Activated naive CD8-positive, alpha-beta T cell (primary cell): Measurements from ENCODE around the gene ARHGAP21.
"Not testable (repeated sequence)": the region's sequence is repeated elsewhere in the genome, so short reads cannot be mapped to it uniquely, and the experiment has no call there.

Experiments used
- H3K27ac Mint-ChIP-seq: one replicate; pipeline ENCODE4 v1.8.0; 2021; ENCODE audit warnings: mixed read lengths
- H3K27me3 Mint-ChIP-seq: one replicate; pipeline ENCODE4 v1.8.0; 2021; ENCODE audit warnings: mixed read lengths
- H3K36me3 Mint-ChIP-seq: one replicate; pipeline ENCODE4 v1.8.0; 2021; ENCODE audit warnings: mixed read lengths
- H3K4me1 Mint-ChIP-seq: one replicate; pipeline ENCODE4 v1.8.0; 2021; ENCODE audit warnings: low read depth, mixed read lengths
- H3K4me3 Mint-ChIP-seq: one replicate; pipeline ENCODE4 v1.8.0; 2021; ENCODE audit warnings: mild to moderate bottlenecking, mixed read lengths
- H3K9me3 Mint-ChIP-seq: one replicate; pipeline ENCODE4 v1.8.0; 2021; ENCODE audit warnings: low read depth, mixed read lengths

The ARHGAP21 gene

DNA sequence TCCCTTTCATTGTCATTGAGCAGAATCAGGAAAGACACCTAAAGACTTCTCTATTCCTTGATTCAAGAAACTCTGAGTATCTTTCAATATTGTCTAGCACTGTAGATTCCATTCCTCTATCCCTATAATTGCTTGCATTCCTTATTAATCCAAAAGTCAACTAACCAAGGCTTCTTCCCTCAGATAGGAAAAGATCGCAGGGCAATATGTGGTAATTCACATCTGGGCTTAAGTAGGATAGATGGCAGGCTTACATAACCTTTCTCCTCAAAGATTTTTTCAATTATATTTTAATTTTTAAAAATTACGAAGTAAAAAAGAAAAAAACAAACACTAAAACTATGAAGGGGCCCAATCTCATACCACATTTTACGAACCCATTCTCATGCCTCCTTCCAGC lies 7.1 kb upstream of the ARHGAP21 start:
- H3K4me1 Mint-ChIP-seq = no peaks in the 10 kb centered on the region
- H3K4me3 Mint-ChIP-seq = no peak overlapping the region
- H3K36me3 Mint-ChIP-seq = no peaks in the 10 kb centered on the region
- no peaks in the 10 kb centered on the region for H3K9me3 Mint-ChIP-seq
- H3K27ac Mint-ChIP-seq = no peak overlapping the region
- H3K27me3 Mint-ChIP-seq = no peaks in the 10 kb centered on the region

GRCh38 chr10:24727786-24728185 lies 4.1 kb upstream of the ARHGAP21 start:
- Mint-ChIP-seq H3K4me3 (no peak overlapping the region), H3K9me3 (no peaks in the 10 kb centered on the region), H3K27ac (no peak overlapping the region), H3K36me3 (no peaks in the 10 kb centered on the region), H3K4me1 (peaks cover 2% of the 10 kb centered on the region), H3K27me3 (no peaks in the 10 kb centered on the region)

DNA sequence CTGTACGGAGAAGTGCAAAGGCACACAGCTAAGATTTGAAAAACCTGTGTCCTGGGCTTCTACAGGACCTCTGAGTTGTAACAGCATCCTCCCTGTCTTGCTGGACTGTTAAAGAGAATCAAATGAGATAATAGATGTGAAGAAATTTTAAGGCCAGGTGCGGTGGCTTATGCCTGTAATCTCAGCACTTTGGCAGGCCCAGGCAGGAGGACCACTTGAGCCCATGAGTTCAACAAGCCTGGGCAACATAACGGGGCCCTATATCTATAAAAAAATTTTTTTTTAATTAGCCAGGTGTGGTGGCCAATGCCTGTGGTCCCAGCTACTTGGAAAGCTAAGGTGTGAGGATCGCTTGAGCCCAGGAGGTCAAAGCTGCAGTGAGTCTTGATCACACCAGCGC lies 2.9 kb upstream of the ARHGAP21 start:
- Mint-ChIP-seq H3K4me1 (peaks cover 9% of the 10 kb centered on the region), H3K9me3 (no peaks in the 10 kb centered on the region), H3K27ac (no peak overlapping the region), H3K36me3 (no peaks in the 10 kb centered on the region), H3K4me3 (no peak overlapping the region), H3K27me3 (no peaks in the 10 kb centered on the region)

- not testable (repeated sequence) for H3K36me3 Mint-ChIP-seq, H3K4me3 Mint-ChIP-seq, H3K27ac Mint-ChIP-seq, H3K27me3 Mint-ChIP-seq, H3K9me3 Mint-ChIP-seq
- H3K4me1 Mint-ChIP-seq = peaks cover 15% of the 10 kb centered on the region
These were observed 2.3 kb upstream of the ARHGAP21 start for GRCh38 chr10:24726029-24726428.

GRCh38 chr10:24724381-24725228 lies 918 bp upstream of the ARHGAP21 start:
- Mint-ChIP-seq H3K9me3 (no peaks in the 10 kb centered on the region), H3K36me3 (no peaks in the 10 kb centered on the region), H3K4me3 (peak overlapping the region; percentile 91), H3K4me1 (peaks cover 26% of the 10 kb centered on the region), H3K27me3 (no peaks in the 10 kb centered on the region), H3K27ac (peak overlapping the region; percentile 70)

DNA sequence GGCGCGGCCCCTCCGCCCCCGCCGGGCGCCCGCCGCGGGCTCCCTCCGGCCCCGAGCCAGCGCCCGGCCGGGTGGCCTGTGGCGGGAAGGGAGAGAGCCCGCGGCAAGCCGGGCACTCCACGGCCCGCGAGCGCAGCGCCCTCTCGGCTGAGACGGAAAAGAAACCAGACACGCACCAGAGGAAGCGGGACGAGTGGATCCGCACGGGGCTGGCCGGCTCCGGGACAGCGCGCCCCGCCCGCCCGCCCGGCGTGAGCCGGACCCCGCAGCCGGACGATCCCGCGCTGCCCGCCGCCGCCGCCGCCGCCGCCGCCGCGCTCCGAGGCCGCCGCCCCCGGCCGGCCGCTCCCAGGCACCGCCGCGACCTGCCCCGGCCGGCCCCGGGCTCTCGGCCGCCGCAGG lies 300 bp downstream of the ARHGAP21 start:
- no peaks in the 10 kb centered on the region for H3K9me3 Mint-ChIP-seq
- peaks cover 30% of the 10 kb centered on the region for H3K4me1 Mint-ChIP-seq
- no peak overlapping the region for H3K4me3 Mint-ChIP-seq
- no peaks in the 10 kb centered on the region for H3K36me3 Mint-ChIP-seq
- no peak overlapping the region for H3K27ac Mint-ChIP-seq
- H3K27me3 Mint-ChIP-seq = no peaks in the 10 kb centered on the region

- no peaks in the 10 kb centered on the region for H3K9me3 Mint-ChIP-seq
- H3K27ac Mint-ChIP-seq = peak overlapping the region; percentile 83
- peak overlapping the region; percentile 90 for H3K4me3 Mint-ChIP-seq
- no peaks in the 10 kb centered on the region for H3K27me3 Mint-ChIP-seq
- no peaks in the 10 kb centered on the region for H3K36me3 Mint-ChIP-seq
- H3K4me1 Mint-ChIP-seq = peaks cover 30% of the 10 kb centered on the region
These were observed 856 bp downstream of the ARHGAP21 start for GRCh38 chr10:24722676-24723385.

DNA sequence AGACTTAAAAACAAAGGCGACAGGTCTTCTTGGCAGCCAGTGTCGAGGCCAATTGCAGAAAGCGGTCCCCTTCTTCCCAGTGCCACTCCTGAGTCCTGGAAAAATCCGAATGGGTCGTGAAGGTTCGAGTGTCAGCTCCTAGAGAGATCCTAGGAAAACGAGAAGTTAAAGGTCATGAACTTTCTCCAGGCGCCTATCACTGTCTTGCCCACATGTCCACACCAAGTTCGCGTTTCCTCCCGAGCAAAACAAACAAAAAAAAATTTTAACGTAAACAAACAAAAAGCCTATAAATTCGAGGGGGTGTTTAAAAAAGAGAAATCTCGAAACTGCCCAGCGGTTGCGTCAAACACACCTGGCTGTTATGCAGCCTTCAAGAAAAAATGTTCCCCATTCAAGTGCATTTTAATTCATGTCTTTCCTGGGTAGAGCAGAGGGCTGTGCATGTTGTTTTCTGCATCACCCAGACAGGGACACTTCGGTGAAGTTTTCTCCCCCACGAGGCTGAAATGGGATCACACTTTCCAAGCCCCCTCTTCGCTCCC lies 1.5 kb downstream of the ARHGAP21 start:
- Mint-ChIP-seq H3K9me3 (no peaks in the 10 kb centered on the region), H3K27me3 (no peaks in the 10 kb centered on the region), H3K4me1 (peaks cover 30% of the 10 kb centered on the region), H3K4me3 (peak overlapping the region; percentile 87), H3K27ac (peak overlapping the region; percentile 75), H3K36me3 (no peaks in the 10 kb centered on the region)

- Mint-ChIP-seq H3K27ac (peak overlapping the region; percentile 34), H3K27me3 (no peaks in the 10 kb centered on the region), H3K36me3 (no peaks in the 10 kb centered on the region), H3K9me3 (no peaks in the 10 kb centered on the region), H3K4me1 (peaks cover 30% of the 10 kb centered on the region), H3K4me3 (peak overlapping the region; percentile 87)
These were observed 2.2 kb downstream of the ARHGAP21 start for GRCh38 chr10:24721229-24722106.

DNA sequence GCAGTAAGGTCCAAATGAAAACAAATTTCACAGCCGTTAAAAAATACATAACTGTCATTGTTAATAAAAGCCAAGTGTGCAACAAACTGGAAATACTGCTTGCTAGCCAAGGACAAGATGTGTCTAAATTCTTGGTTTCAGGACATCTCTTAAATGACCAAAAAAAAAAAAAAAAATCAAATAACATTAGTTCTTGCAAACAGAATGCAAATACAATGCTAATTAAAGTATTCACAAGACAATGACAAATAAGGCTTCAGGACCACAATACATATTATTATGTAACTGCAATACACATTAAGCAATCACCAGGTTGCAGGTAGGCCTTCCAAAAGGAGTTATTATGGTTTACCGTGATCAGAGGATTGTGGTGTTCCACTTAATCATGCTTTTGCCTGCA lies 3.6 kb downstream of the ARHGAP21 start:
- H3K27me3 Mint-ChIP-seq = no peaks in the 10 kb centered on the region
- no peak overlapping the region for H3K27ac Mint-ChIP-seq
- H3K4me1 Mint-ChIP-seq = peaks cover 28% of the 10 kb centered on the region
- no peaks in the 10 kb centered on the region for H3K9me3 Mint-ChIP-seq
- H3K4me3 Mint-ChIP-seq = peak overlapping the region; percentile 87
- H3K36me3 Mint-ChIP-seq = no peaks in the 10 kb centered on the region

GRCh38 chr10:24718031-24718855 lies 5.4 kb downstream of the ARHGAP21 start:
- Mint-ChIP-seq H3K9me3 (no peaks in the 10 kb centered on the region), H3K4me3 (no peak overlapping the region), H3K27ac (no peak overlapping the region), H3K27me3 (no peaks in the 10 kb centered on the region), H3K36me3 (no peaks in the 10 kb centered on the region), H3K4me1 (peaks cover 28% of the 10 kb centered on the region)

GRCh38 chr10:24716295-24716694 lies 7.4 kb downstream of the ARHGAP21 start:
- Mint-ChIP-seq H3K4me1 (peaks cover 21% of the 10 kb centered on the region), H3K27me3 (no peaks in the 10 kb centered on the region), H3K4me3 (no peak overlapping the region), H3K9me3 (no peaks in the 10 kb centered on the region), H3K36me3 (peaks cover 3% of the 10 kb centered on the region), H3K27ac (no peak overlapping the region)

- Mint-ChIP-seq H3K4me3 (no peak overlapping the region), H3K27ac (no peak overlapping the region), H3K9me3 (no peaks in the 10 kb centered on the region), H3K4me1 (peaks cover 12% of the 10 kb centered on the region), H3K36me3 (peaks cover 5% of the 10 kb centered on the region), H3K27me3 (no peaks in the 10 kb centered on the region)
These were observed 8.4 kb downstream of the ARHGAP21 start for GRCh38 chr10:24715246-24715769.

DNA sequence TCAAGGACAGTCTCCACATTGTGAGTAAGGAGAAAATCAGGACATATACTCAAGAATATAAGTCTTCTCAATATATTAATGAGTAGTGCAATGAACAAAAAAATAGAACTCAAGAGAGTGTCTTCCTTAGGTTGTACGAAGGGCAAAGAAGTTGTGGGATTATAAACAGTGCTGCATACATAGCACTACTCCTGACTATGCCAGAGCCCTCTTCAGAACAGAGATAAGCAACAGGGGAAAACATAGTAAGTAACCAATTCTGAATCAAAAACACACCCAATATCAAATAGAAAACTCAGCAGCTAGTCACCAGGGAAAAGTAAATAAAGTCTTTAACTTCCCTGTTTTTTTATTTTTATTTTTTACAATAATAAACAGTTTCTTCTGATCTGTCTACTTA lies 10.6 kb downstream of the ARHGAP21 start:
- no peak overlapping the region for H3K4me3 Mint-ChIP-seq
- H3K4me1 Mint-ChIP-seq = peaks cover 6% of the 10 kb centered on the region
- H3K27ac Mint-ChIP-seq = no peak overlapping the region
- no peaks in the 10 kb centered on the region for H3K9me3 Mint-ChIP-seq
- H3K36me3 Mint-ChIP-seq = peaks cover 6% of the 10 kb centered on the region
- H3K27me3 Mint-ChIP-seq = no peaks in the 10 kb centered on the region
